C4-2B (cell line): ENCODE data around the gene FSHB.
"Not testable (repeated sequence)": the region's sequence is repeated elsewhere in the genome, so short reads cannot be mapped to it uniquely, and the experiment has no call there.

Experiments used
- ZFX ChIP-seq: fragments of 450-650 bp; IDR thresholded peaks from 2 replicates; pipeline ENCODE4 v1.6.1; 2017
- TF ChIP-seq, protein P1 (sequence below): fragments of 450-650 bp; conservative IDR thresholded peaks from 2 replicates; pipeline ENCODE4 v1.5.1; 2017; ENCODE audit warnings: mild to moderate bottlenecking

DNA sequence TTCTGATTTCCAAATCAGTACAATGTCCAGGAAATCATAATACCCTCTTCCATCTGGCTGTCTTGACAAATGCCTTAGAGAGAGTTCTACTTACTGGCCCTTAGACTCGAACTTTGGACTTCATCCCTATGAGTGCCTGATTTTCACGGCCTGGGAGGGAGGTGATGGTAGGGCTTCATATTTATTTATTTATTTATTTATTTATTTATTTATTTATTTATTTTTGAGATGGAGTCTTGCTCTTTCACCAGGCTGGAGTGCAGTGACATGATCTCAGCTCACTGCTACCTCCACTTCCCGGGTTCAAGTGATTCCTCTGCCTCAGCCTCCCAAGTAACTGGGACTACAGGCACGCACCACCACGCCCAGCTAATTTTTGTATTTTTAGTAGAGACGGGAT lies 27.8 kb upstream of the FSHB start:
- TF ChIP-seq, protein P1, sequence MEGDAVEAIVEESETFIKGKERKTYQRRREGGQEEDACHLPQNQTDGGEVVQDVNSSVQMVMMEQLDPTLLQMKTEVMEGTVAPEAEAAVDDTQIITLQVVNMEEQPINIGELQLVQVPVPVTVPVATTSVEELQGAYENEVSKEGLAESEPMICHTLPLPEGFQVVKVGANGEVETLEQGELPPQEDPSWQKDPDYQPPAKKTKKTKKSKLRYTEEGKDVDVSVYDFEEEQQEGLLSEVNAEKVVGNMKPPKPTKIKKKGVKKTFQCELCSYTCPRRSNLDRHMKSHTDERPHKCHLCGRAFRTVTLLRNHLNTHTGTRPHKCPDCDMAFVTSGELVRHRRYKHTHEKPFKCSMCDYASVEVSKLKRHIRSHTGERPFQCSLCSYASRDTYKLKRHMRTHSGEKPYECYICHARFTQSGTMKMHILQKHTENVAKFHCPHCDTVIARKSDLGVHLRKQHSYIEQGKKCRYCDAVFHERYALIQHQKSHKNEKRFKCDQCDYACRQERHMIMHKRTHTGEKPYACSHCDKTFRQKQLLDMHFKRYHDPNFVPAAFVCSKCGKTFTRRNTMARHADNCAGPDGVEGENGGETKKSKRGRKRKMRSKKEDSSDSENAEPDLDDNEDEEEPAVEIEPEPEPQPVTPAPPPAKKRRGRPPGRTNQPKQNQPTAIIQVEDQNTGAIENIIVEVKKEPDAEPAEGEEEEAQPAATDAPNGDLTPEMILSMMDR = not testable (repeated sequence)
- not testable (repeated sequence) for TF ChIP-seq ZFX
